ENCODE measurements around the gene ASCL5. TPM values are rescaled to one million over a fixed set of nuclear protein-coding genes. Genes with fewer than 3 reads are reported as not detected.

ASCL5 gene
- total and polyA plus RNA-seq, 9 of the 15 experiments (the other 6 are each of a cell fraction or from before 2014, with no cell fraction given), result 0.09 TPM; not detected in 8

DNA sequence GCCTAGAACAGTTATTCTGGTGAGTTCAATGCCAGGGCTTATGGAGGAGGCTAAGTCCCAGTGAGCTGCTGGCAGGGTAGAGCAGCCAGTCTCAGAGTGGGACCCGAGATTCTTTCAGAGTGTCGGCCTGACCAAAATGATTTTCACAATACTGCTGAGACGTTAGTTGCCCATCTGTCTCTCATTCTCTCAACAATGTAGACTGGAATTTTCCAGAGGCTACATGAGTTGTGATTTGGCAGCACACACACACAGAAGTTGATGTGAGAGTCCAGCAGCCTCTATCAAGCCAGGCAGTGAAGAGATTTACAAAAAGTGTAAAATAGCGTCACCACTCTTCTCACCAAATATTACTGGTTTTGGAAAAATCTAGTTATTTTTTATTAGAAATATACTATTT is 36.4 kb downstream of the ASCL5 start:
- no TSS peak for BruUV-seq (replicated peaks)
- no peaks in the 10 kb centered on the region for H3K9me3 ChIP-seq (replicated peaks; ENCODE audit: control insufficient read depth, insufficient read depth, low read depth, low read length)
- POLR2A ChIA-PET, result no interaction called here
- H3K9ac ChIP-seq (ENCODE audit: insufficient read depth in 1 of 2, low read depth in 2 of 2, low read length in 2 of 2), result no peak overlapping the region
- intact Hi-C loops (cut with micrococcal nuclease) (no loop called here), in situ Hi-C loops (cut with MboI) (no loop called here)
- no peaks in the 10 kb centered on the region for H3K9me1 ChIP-seq (ENCODE audit: control insufficient read depth, insufficient read depth, low read length)
- no peak for ATAC-seq
- 4% methylated on average over 4 of the region's 4 CpGs for WGBS (ENCODE audit: insufficient coverage, low coverage, missing lambda C conversion rate)
- H4K20me1 ChIP-seq (replicated peaks; ENCODE audit: control insufficient read depth, insufficient read depth, low read length), result peaks cover 6% of the 10 kb centered on the region
- CTCF ChIA-PET (ENCODE audit: low intra/inter-chr PET ratio), result no interaction called here
- no peak overlapping the region for H3K4me2 ChIP-seq (ENCODE audit: insufficient read depth, low read length)
- H3K27ac ChIP-seq (ENCODE audit: extremely low read depth, low read depth, low read length), result no peak overlapping the region
- H3K4me1 ChIP-seq (replicated peaks in 1 of 2; ENCODE audit: control insufficient read depth in 2 of 2, insufficient read depth in 2 of 2, low read length in 2 of 2), result no peaks in the 10 kb centered on the region
- H3K27me3 ChIP-seq (ENCODE audit: control insufficient read depth in 2 of 2, insufficient read depth in 2 of 2, low read length in 2 of 2), result peaks cover 53 to 75% of the 10 kb centered on the region in 2 experiments
- DNase-seq (ENCODE audit: extremely low read depth in 1 of 4, low spot score in 3 of 4), result no peak
- no peak for FAIRE-seq
- no peaks in the 10 kb centered on the region for H3K36me3 ChIP-seq (ENCODE audit: control insufficient read depth, insufficient read depth, low read length)
- H2AFZ ChIP-seq (ENCODE audit: low read depth, low read length), result no peak overlapping the region
- TF ChIP-seq TEAD4 (IDR thresholded peaks at IDR 0.05; ENCODE audit: low read length), result no peak
- no peak for TF ChIP-seq TEAD4 (CRISPR knock-in tag; IDR thresholded peaks at IDR 0.05; ENCODE audit: borderline replicate concordance)
- H3K79me2 ChIP-seq (ENCODE audit: control insufficient read depth, insufficient read depth, low read length), result no peaks in the 10 kb centered on the region
- no peak overlapping the region for H3K4me3 ChIP-seq

- BruUV-seq (replicated peaks), result no TSS peak
- no peak overlapping the region for H3K27ac ChIP-seq (ENCODE audit: extremely low read depth, low read depth, low read length)
- in situ Hi-C loops (cut with MboI), result no loop called here
- TF ChIP-seq SMAD4 (CRISPR knock-in tag; conservative IDR thresholded peaks at IDR 0.05), result no peak
- TF ChIP-seq ETS1 (conservative IDR thresholded peaks at IDR 0.05; ENCODE audit: control insufficient read depth, low read depth, low read length), result no peak
- TF ChIP-seq BRD9 (IDR thresholded peaks at IDR 0.05; ENCODE audit: low read depth, partially characterized antibody), result no peak
- no peak for TF ChIP-seq HLTF (IDR thresholded peaks at IDR 0.05)
- no peak for TF ChIP-seq FOXK2 (conservative IDR thresholded peaks at IDR 0.05 in 1 of 2, IDR thresholded peaks at IDR 0.05 in 1 of 2; ENCODE audit: low read depth in 2 of 2)
- TF ChIP-seq, protein P1, sequence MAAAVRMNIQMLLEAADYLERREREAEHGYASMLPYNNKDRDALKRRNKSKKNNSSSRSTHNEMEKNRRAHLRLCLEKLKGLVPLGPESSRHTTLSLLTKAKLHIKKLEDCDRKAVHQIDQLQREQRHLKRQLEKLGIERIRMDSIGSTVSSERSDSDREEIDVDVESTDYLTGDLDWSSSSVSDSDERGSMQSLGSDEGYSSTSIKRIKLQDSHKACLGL (CRISPR knock-in tag; IDR thresholded peaks at IDR 0.05; ENCODE audit: borderline replicate concordance, poor library complexity, severe bottlenecking), result no peak
- no peak for TF ChIP-seq IFI16 (CRISPR knock-in tag; IDR thresholded peaks at IDR 0.05)
- TF ChIP-seq ZNF696 (CRISPR knock-in tag; conservative IDR thresholded peaks at IDR 0.05), result no peak
- no peak for TF ChIP-seq NONO (IDR thresholded peaks at IDR 0.05; ENCODE audit: low read depth in 2 of 2, low read length in 1 of 2)
- TF ChIP-seq, protein P2, sequence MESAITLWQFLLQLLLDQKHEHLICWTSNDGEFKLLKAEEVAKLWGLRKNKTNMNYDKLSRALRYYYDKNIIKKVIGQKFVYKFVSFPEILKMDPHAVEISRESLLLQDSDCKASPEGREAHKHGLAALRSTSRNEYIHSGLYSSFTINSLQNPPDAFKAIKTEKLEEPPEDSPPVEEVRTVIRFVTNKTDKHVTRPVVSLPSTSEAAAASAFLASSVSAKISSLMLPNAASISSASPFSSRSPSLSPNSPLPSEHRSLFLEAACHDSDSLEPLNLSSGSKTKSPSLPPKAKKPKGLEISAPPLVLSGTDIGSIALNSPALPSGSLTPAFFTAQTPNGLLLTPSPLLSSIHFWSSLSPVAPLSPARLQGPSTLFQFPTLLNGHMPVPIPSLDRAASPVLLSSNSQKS (CRISPR knock-in tag; IDR thresholded peaks at IDR 0.05), result no peak
- TF ChIP-seq TSC22D4 (tag; IDR thresholded peaks at IDR 0.05), result no peak
- TF ChIP-seq ZNF75A (CRISPR knock-in tag; IDR thresholded peaks at IDR 0.05), result no peak
Measured at GRCh38 chr1:201089596-201089995, 37.4 kb downstream of the ASCL5 start.

More at GRCh38 chr1:201089596-201089995, 37.4 kb downstream of the ASCL5 start:
- no peak for DNase-seq (ENCODE audit: extremely low read depth in 1 of 4, low spot score in 3 of 4)
- ATAC-seq, result no peak
- H3K27me3 ChIP-seq (ENCODE audit: control insufficient read depth in 2 of 2, insufficient read depth in 2 of 2, low read length in 2 of 2), result peaks cover 53 to 80% of the 10 kb centered on the region in 2 experiments
- ChIA-PET CTCF (ENCODE audit: low intra/inter-chr PET ratio) (no interaction called here), POLR2A (no interaction called here)
- intact Hi-C loops (cut with micrococcal nuclease), result loop anchor here (5.0 to 10.0 kb wide), 2 partner anchors 95 to 273 kb away; no protein-coding TSS in a partner anchor
- H3K36me3 ChIP-seq (ENCODE audit: control insufficient read depth, insufficient read depth, low read length), result no peaks in the 10 kb centered on the region
- H3K4me3 ChIP-seq, result no peak overlapping the region
- H3K9ac ChIP-seq (ENCODE audit: insufficient read depth in 1 of 2, low read depth in 2 of 2, low read length in 2 of 2), result no peak overlapping the region
- H3K79me2 ChIP-seq (ENCODE audit: control insufficient read depth, insufficient read depth, low read length), result no peaks in the 10 kb centered on the region
- FAIRE-seq, result no peak
- 0% methylated on average over 5 of the region's 5 CpGs for WGBS (ENCODE audit: insufficient coverage, low coverage, missing lambda C conversion rate)
- H3K9me1 ChIP-seq (ENCODE audit: control insufficient read depth, insufficient read depth, low read length), result no peaks in the 10 kb centered on the region
- no peak overlapping the region for H2AFZ ChIP-seq (ENCODE audit: low read depth, low read length)
- H3K4me1 ChIP-seq (replicated peaks in 1 of 2; ENCODE audit: control insufficient read depth in 2 of 2, insufficient read depth in 2 of 2, low read length in 2 of 2), result no peaks in the 10 kb centered on the region
- H3K4me2 ChIP-seq (ENCODE audit: insufficient read depth, low read length), result no peak overlapping the region
- H3K9me3 ChIP-seq (replicated peaks; ENCODE audit: control insufficient read depth, insufficient read depth, low read depth, low read length), result no peaks in the 10 kb centered on the region
- peaks cover 6% of the 10 kb centered on the region for H4K20me1 ChIP-seq (replicated peaks; ENCODE audit: control insufficient read depth, insufficient read depth, low read length)

All from K562 (cell line).